Osteoblast (primary cell): ENCODE data around the gene RICTOR. TPM values are rescaled to one million over a fixed set of nuclear protein-coding genes. Genes with fewer than 3 reads are reported as not detected.
"Not testable (repeated sequence)": the region's sequence is repeated elsewhere in the genome, so short reads cannot be mapped to it uniquely, and the experiment has no call there.

ENCODE experiments used
- DNase-seq: peaks from one replicate; pipeline ENCODE4 v3.0.0; 2011; ENCODE audit warnings: low spot score, mixed read lengths; ENCODE audit not compliant: insufficient read length; ENCODE audit errors: missing footprints
- H2AFZ ChIP-seq: 2 replicates; pipeline ENCODE4 v1.6.0; 2011; ENCODE audit warnings: mild to moderate bottlenecking, low read length
- H3K27ac ChIP-seq: 2 replicates; pipeline ENCODE4 v1.5.1; 2011; ENCODE audit warnings: mild to moderate bottlenecking, low read depth, low read length, moderate library complexity
- H3K27me3 ChIP-seq: 2 replicates; pipeline ENCODE4 v1.6.0; 2012; ENCODE audit warnings: mild to moderate bottlenecking, control low read depth, inconsistent platforms, low read length, moderate library complexity; ENCODE audit not compliant: insufficient read depth
- H3K36me3 ChIP-seq: 2 replicates; pipeline ENCODE4 v1.5.1; 2011; ENCODE audit warnings: mild to moderate bottlenecking, low read length, control low read depth, moderate library complexity; ENCODE audit not compliant: insufficient read depth
- H3K4me1 ChIP-seq: 2 replicates; pipeline ENCODE4 v1.5.1; 2011; ENCODE audit warnings: mild to moderate bottlenecking, low read length, control low read depth, moderate library complexity; ENCODE audit not compliant: insufficient read depth
- H3K4me2 ChIP-seq: 2 replicates; pipeline ENCODE4 v1.6.0; 2011; ENCODE audit warnings: mild to moderate bottlenecking, low read length; ENCODE audit not compliant: insufficient read depth
- H3K4me3 ChIP-seq: fragments of 200-600 bp; sonication (generic); 3 replicates; pipeline ENCODE4 v1.5.1; 2012; ENCODE audit warnings: mild to moderate bottlenecking, low read length, inconsistent platforms; ENCODE audit not compliant: insufficient read depth
- H3K79me2 ChIP-seq: 2 replicates; pipeline ENCODE4 v1.6.0; 2012; ENCODE audit warnings: mild to moderate bottlenecking, low read length, control low read depth, inconsistent platforms; ENCODE audit not compliant: insufficient read depth
- H3K9me3 ChIP-seq: 2 replicates; pipeline ENCODE4 v1.5.1; 2011; ENCODE audit warnings: low read depth, low read length, control low read depth
- H4K20me1 ChIP-seq: 2 replicates; pipeline ENCODE4 v1.6.0; 2012; ENCODE audit warnings: mild to moderate bottlenecking, low read length, control low read depth; ENCODE audit not compliant: insufficient read depth
- total RNA-seq: library from RNA; depleted of rRNA; stranded (reverse); fragments of >200 nt; gene quantifications from 2 replicates; pipeline ENCODE4 v1.2.3, GENCODE V29; 2012
- TF ChIP-seq, protein P1 (sequence below): IDR thresholded peaks from 2 replicates; pipeline ENCODE4 v1.5.1; 2011; ENCODE audit warnings: mild to moderate bottlenecking, low read depth, low read length, moderate library complexity; ENCODE audit errors: extremely low read depth

RICTOR gene
- total RNA-seq, 1 donor: 46.7 TPM

DNA sequence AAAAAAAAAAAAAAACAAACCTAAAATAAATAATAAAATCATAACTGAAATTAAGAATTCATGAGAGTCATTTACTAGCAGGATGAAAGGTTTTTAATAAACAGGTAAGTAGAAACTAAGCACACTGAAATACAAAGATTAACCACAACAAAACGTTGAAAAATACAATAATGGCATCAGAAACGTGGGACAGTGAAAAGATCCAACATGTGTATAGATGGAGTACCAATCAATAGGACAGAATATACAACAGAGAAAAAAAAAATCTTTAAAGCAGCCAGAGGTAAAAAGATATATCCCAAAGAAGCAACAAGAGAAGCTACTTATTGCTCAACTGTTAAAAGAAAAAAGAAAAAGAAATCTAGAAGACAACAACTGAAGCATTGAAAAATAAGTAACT lies 75.2 kb downstream of the RICTOR start:
- Histone ChIP-seq H2AFZ (no peak overlapping the region), H3K4me3 (no peak overlapping the region), H3K4me1 (no peaks in the 10 kb centered on the region), H3K9me3 (no peaks in the 10 kb centered on the region), H3K27ac (no peak overlapping the region), H4K20me1 (no peaks in the 10 kb centered on the region), H3K4me2 (no peak overlapping the region), H3K79me2 (peaks cover 17% of the 10 kb centered on the region), H3K27me3 (no peaks in the 10 kb centered on the region), H3K36me3 (no peaks in the 10 kb centered on the region)
- TF ChIP-seq, protein P1, sequence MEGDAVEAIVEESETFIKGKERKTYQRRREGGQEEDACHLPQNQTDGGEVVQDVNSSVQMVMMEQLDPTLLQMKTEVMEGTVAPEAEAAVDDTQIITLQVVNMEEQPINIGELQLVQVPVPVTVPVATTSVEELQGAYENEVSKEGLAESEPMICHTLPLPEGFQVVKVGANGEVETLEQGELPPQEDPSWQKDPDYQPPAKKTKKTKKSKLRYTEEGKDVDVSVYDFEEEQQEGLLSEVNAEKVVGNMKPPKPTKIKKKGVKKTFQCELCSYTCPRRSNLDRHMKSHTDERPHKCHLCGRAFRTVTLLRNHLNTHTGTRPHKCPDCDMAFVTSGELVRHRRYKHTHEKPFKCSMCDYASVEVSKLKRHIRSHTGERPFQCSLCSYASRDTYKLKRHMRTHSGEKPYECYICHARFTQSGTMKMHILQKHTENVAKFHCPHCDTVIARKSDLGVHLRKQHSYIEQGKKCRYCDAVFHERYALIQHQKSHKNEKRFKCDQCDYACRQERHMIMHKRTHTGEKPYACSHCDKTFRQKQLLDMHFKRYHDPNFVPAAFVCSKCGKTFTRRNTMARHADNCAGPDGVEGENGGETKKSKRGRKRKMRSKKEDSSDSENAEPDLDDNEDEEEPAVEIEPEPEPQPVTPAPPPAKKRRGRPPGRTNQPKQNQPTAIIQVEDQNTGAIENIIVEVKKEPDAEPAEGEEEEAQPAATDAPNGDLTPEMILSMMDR: no peak
- no peak for DNase-seq

GRCh38 chr5:38997591-38997990 lies 76.6 kb downstream of the RICTOR start:
- no peak overlapping the region for H2AFZ ChIP-seq
- no peak overlapping the region for H3K27ac ChIP-seq
- TF ChIP-seq, protein P1: no peak
- H3K4me2 ChIP-seq: no peak overlapping the region
- DNase-seq: no peak
- no peaks in the 10 kb centered on the region for H3K36me3 ChIP-seq
- no peaks in the 10 kb centered on the region for H4K20me1 ChIP-seq
- H3K4me3 ChIP-seq: no peak overlapping the region
- H3K27me3 ChIP-seq: no peaks in the 10 kb centered on the region
- H3K9me3 ChIP-seq: no peaks in the 10 kb centered on the region
- peaks cover 17% of the 10 kb centered on the region for H3K79me2 ChIP-seq
- no peaks in the 10 kb centered on the region for H3K4me1 ChIP-seq

GRCh38 chr5:38996123-38996522 lies 78.1 kb downstream of the RICTOR start:
- H3K27ac ChIP-seq: no peak overlapping the region
- no peaks in the 10 kb centered on the region for H3K27me3 ChIP-seq
- DNase-seq: no peak
- TF ChIP-seq, protein P1: no peak
- peaks cover 14% of the 10 kb centered on the region for H3K79me2 ChIP-seq
- H4K20me1 ChIP-seq: no peaks in the 10 kb centered on the region
- no peaks in the 10 kb centered on the region for H3K9me3 ChIP-seq
- no peaks in the 10 kb centered on the region for H3K4me1 ChIP-seq
- no peak overlapping the region for H2AFZ ChIP-seq
- no peak overlapping the region for H3K4me3 ChIP-seq
- H3K4me2 ChIP-seq: no peak overlapping the region
- H3K36me3 ChIP-seq: no peaks in the 10 kb centered on the region

DNA sequence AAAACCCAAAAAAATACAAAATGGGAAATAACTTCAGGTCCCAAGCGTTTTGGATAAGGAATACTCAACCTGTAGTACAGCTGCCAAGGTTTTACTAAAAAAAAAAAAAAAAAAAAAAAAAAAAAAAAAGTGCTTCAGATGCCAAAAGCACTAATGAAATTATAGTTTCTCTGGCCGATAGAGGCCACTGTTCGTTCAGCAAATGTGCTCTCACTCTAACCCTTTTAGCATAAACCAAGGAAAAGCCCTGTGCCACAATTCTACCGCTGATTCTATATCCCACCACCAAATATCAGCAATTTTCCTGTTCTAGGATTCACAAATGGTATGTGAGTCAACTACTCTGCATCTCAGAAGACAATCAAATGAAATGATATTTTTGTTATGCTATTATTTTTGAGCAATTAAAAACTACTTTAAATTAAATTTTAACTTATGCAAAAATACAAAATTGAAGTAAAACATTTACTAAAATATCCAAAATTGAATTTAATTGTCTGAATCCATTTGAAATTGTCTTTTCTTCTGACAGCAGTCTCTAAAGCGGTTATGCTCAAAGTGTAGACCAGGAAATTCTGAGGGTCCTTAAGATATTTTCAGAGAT lies 79.8 kb downstream of the RICTOR start:
- H2AFZ ChIP-seq: no peak overlapping the region
- no peak overlapping the region for H3K4me2 ChIP-seq
- DNase-seq: peak; percentile 60
- H3K27ac ChIP-seq: no peak overlapping the region
- TF ChIP-seq, protein P1: peak; percentile 74
- no peak overlapping the region for H3K4me3 ChIP-seq
- no peaks in the 10 kb centered on the region for H3K4me1 ChIP-seq
- H3K36me3 ChIP-seq: peaks cover 9% of the 10 kb centered on the region
- no peaks in the 10 kb centered on the region for H3K9me3 ChIP-seq
- H3K79me2 ChIP-seq: peaks cover 9% of the 10 kb centered on the region
- no peaks in the 10 kb centered on the region for H4K20me1 ChIP-seq
- no peaks in the 10 kb centered on the region for H3K27me3 ChIP-seq

DNA sequence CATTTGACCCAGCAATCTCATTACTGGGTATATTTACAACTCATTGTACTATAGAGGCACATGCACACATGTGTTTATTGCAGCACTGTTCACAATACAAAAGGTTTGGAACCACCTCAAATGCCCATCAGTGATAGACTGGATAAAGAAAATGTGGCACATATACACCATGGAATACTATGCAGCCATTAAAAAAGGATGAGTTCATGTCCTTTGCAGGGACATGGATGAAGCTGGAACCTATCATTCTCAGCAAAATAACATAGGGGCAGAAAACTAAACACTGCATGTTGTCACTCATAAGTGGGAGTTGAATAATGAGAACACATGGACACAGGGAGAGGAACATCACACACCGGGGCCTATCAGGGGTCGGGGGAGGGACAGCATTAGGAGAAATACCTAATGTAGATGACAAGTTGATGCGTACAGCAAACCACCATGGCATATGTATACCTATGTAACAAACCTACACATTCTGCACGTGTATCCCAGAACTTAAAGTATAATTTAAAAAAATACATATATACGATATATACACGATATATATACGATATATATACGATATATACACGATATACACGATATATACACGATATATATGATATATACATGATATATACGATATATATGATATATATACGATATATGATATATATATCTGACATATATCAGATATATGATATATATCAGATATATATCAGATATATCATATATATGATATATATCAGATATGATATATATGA lies 84.1 kb downstream of the RICTOR start:
- H3K27me3 ChIP-seq, H3K4me3 ChIP-seq, H2AFZ ChIP-seq, H3K4me1 ChIP-seq, H3K9me3 ChIP-seq, H4K20me1 ChIP-seq, H3K79me2 ChIP-seq, H3K27ac ChIP-seq, DNase-seq, H3K36me3 ChIP-seq, H3K4me2 ChIP-seq: not testable (repeated sequence)
